ENCODE results near the gene FAM131B.

The FAM131B gene

GRCh38 chr7:143356414-143357050, 6.0 kb downstream of the FAM131B start:
- DNase-seq: no peak

- DNase-seq: no peak
Observed at GRCh38 chr7:143355450-143356385, 6.8 kb downstream of the FAM131B start.

- DNase-seq: no peak
Observed at GRCh38 chr7:143354965-143355364, 7.5 kb downstream of the FAM131B start.

GRCh38 chr7:143354376-143354775, 8.1 kb downstream of the FAM131B start:
- no peak for DNase-seq

GRCh38 chr7:143352531-143353002, 9.9 kb downstream of the FAM131B start:
- DNase-seq: no peak

GRCh38 chr7:143351574-143351973, 10.9 kb downstream of the FAM131B start:
- no peak for DNase-seq

GRCh38 chr7:143351060-143351459, 11.5 kb downstream of the FAM131B start:
- no peak for DNase-seq

- no peak for DNase-seq
Observed at GRCh38 chr7:143347950-143348349, 14.6 kb downstream of the FAM131B start.

- no peak for DNase-seq
Observed at GRCh38 chr7:143346018-143346417, 16.5 kb downstream of the FAM131B start.

GRCh38 chr7:143345428-143345900, 17.0 kb downstream of the FAM131B start:
- peak; percentile 34 for DNase-seq

- DNase-seq: no peak
Observed at GRCh38 chr7:143343596-143343995, 18.9 kb downstream of the FAM131B start.

GRCh38 chr7:143341842-143342241, 20.7 kb downstream of the FAM131B start:
- no peak for DNase-seq

- no peak for DNase-seq
Observed at GRCh38 chr7:143337216-143337615, 25.3 kb downstream of the FAM131B start.

GRCh38 chr7:143334244-143334643, 28.3 kb downstream of the FAM131B start:
- DNase-seq: no peak

GRCh38 chr7:143331179-143331801, 31.2 kb downstream of the FAM131B start:
- DNase-seq: no peak

- DNase-seq: no peak
Observed at GRCh38 chr7:143329471-143330170, 32.9 kb downstream of the FAM131B start.

GRCh38 chr7:143327903-143328302, 34.6 kb downstream of the FAM131B start:
- DNase-seq: no peak

- DNase-seq: peak; percentile 73
Observed at GRCh38 chr7:143325240-143325639, 37.3 kb downstream of the FAM131B start.

- no peak for DNase-seq
Observed at GRCh38 chr7:143323653-143324052, 38.9 kb downstream of the FAM131B start.

- no peak for DNase-seq
Observed at GRCh38 chr7:143322760-143323633, 39.5 kb downstream of the FAM131B start.

GRCh38 chr7:143321734-143322133, 40.8 kb downstream of the FAM131B start:
- no peak for DNase-seq

GRCh38 chr7:143321242-143321641, 41.3 kb downstream of the FAM131B start:
- no peak for DNase-seq

Data from NCI-H526 treated with DMSO at 0.1 percent for 48 hours (cell line).